Smooth muscle cell (in vitro differentiated cells): Measurements from ENCODE around the gene VASN. TPM values are rescaled to one million over a fixed set of nuclear protein-coding genes. Genes with fewer than 3 reads are reported as not detected.

Experiments used
- DNase-seq: peaks from one replicate; lab custom pipeline; 2025; ENCODE audit not compliant: unreplicated experiment; lab: John Stamatoyannopoulos, UW
- H2AFZ ChIP-seq: fragments of 200-600 bp; sonication (generic); 2 replicates; pipeline ENCODE4 v1.6.0; 2016; ENCODE audit warnings: antibody characterized with exemption, low read depth, mild to moderate bottlenecking
- H3F3A ChIP-seq: fragments of 200-600 bp; sonication (generic); 2 replicates; pipeline ENCODE4 v1.6.0; 2017; ENCODE audit warnings: antibody characterized with exemption, low read depth
- H3K27ac ChIP-seq: fragments of 200-600 bp; sonication (generic); 2 replicates; pipeline ENCODE4 v1.5.1; 2016; ENCODE audit warnings: low read depth, mild to moderate bottlenecking
- H3K27me3 ChIP-seq: fragments of 200-600 bp; sonication (generic); 2 replicates; pipeline ENCODE4 v1.6.1; 2016; ENCODE audit warnings: low read depth, mild to moderate bottlenecking
- H3K36me3 ChIP-seq: fragments of 200-600 bp; sonication (generic); 2 replicates; pipeline ENCODE4 v1.5.1; 2016; ENCODE audit warnings: low read depth
- H3K4me1 ChIP-seq: fragments of 200-600 bp; sonication (generic); 2 replicates; pipeline ENCODE4 v1.5.1; 2016; ENCODE audit warnings: low read depth
- H3K4me2 ChIP-seq: fragments of 200-600 bp; sonication (generic); 2 replicates; pipeline ENCODE4 v1.6.0; 2016; ENCODE audit warnings: mild to moderate bottlenecking
- H3K4me3 ChIP-seq: fragments of 200-600 bp; sonication (generic); 2 replicates; pipeline ENCODE4 v1.5.1; 2016; ENCODE audit warnings: mild to moderate bottlenecking
- H3K79me2 ChIP-seq: fragments of 200-600 bp; sonication (generic); 2 replicates; pipeline ENCODE4 v1.6.0; 2016; ENCODE audit warnings: low read depth, mild to moderate bottlenecking
- H3K9ac ChIP-seq: fragments of 200-600 bp; sonication (generic); 2 replicates; pipeline ENCODE4 v1.6.0; 2016; ENCODE audit warnings: low read depth
- H3K9me3 ChIP-seq: fragments of 200-600 bp; sonication (generic); replicated peaks from 2 replicates; pipeline ENCODE4 v1.5.1; 2016; ENCODE audit warnings: low read depth
- H4K20me1 ChIP-seq: fragments of 200-600 bp; sonication (generic); 2 replicates; pipeline ENCODE4 v1.6.0; 2016; ENCODE audit warnings: low read depth
- CTCF ChIP-seq: fragments of 200-600 bp; sonication (generic); IDR thresholded peaks from 2 replicates; pipeline ENCODE4 v1.5.1; 2017; ENCODE audit warnings: borderline replicate concordance, mild to moderate bottlenecking, antibody characterized with exemption; ENCODE audit not compliant: insufficient read depth, poor library complexity, severe bottlenecking
- WGBS: methylation state at CpG from one replicate; pipeline ENCODE4 v1.1.7; 2016; ENCODE audit warnings: low lambda C conversion rate; 5-methylcytosine and 5-hydroxymethylcytosine counted together
- polyA plus RNA-seq: library from polyadenylated mRNA; unstranded; fragments of >200 nt; fragmentation: Nextera tagmentation; extraction: Ambion mirVana; gene quantifications from 2 replicates; pipeline ENCODE4 v1.2.1, GENCODE V29; 2016
- total RNA-seq: library from RNA; depleted of rRNA; stranded (reverse); fragments of >200 nt; gene quantifications from 2 replicates; pipeline ENCODE4 v1.2.3, GENCODE V29; 2014

Gene VASN
- total and polyA plus RNA-seq, 2 experiments from 2014 or later, result 30.0 to 150 TPM

GRCh38 chr16:4364196-4365013 is 7.2 kb upstream of the VASN start:
- H4K20me1 ChIP-seq, result no peaks in the 10 kb centered on the region
- no peak overlapping the region for H2AFZ ChIP-seq
- H3K27me3 ChIP-seq, result no peaks in the 10 kb centered on the region
- no peaks in the 10 kb centered on the region for H3K4me1 ChIP-seq
- H3K36me3 ChIP-seq, result no peaks in the 10 kb centered on the region
- H3K4me2 ChIP-seq, result no peak overlapping the region
- no peak overlapping the region for H3K27ac ChIP-seq
- no peak for DNase-seq
- H3K79me2 ChIP-seq, result no peaks in the 10 kb centered on the region
- no peak overlapping the region for H3K9ac ChIP-seq
- WGBS, result 91% methylated on average over 30 of the region's 37 CpGs
- H3K4me3 ChIP-seq, result no peak overlapping the region
- no peak for TF ChIP-seq CTCF
- H3K9me3 ChIP-seq, result no peaks in the 10 kb centered on the region
- no peaks in the 10 kb centered on the region for H3F3A ChIP-seq

- H3K9ac ChIP-seq, result no peak overlapping the region
- TF ChIP-seq CTCF, result no peak
- no peaks in the 10 kb centered on the region for H4K20me1 ChIP-seq
- no peak overlapping the region for H2AFZ ChIP-seq
- peaks cover 2% of the 10 kb centered on the region for H3F3A ChIP-seq
- H3K4me2 ChIP-seq, result no peak overlapping the region
- DNase-seq, result no peak
- H3K4me1 ChIP-seq, result no peaks in the 10 kb centered on the region
- 93% methylated on average over 10 of the region's 10 CpGs for WGBS
- H3K79me2 ChIP-seq, result no peaks in the 10 kb centered on the region
- no peak overlapping the region for H3K4me3 ChIP-seq
- H3K27me3 ChIP-seq, result no peaks in the 10 kb centered on the region
- no peaks in the 10 kb centered on the region for H3K36me3 ChIP-seq
- H3K27ac ChIP-seq, result no peak overlapping the region
- H3K9me3 ChIP-seq, result no peaks in the 10 kb centered on the region
These were observed 6.6 kb upstream of the VASN start for GRCh38 chr16:4365014-4365406.

GRCh38 chr16:4365615-4366014 is 6.0 kb upstream of the VASN start:
- Histone ChIP-seq H3F3A (peaks cover 3% of the 10 kb centered on the region), H3K27ac (no peak overlapping the region), H3K9ac (no peak overlapping the region), H3K36me3 (no peaks in the 10 kb centered on the region), H3K4me3 (no peak overlapping the region), H3K27me3 (no peaks in the 10 kb centered on the region), H2AFZ (no peak overlapping the region), H3K79me2 (no peaks in the 10 kb centered on the region), H3K9me3 (no peaks in the 10 kb centered on the region), H3K4me2 (no peak overlapping the region), H4K20me1 (no peaks in the 10 kb centered on the region), H3K4me1 (no peaks in the 10 kb centered on the region)
- no peak for TF ChIP-seq CTCF
- WGBS, result 97% methylated on average over 12 of the region's 12 CpGs
- no peak for DNase-seq

- Histone ChIP-seq H3K9me3 (no peaks in the 10 kb centered on the region), H3K79me2 (no peaks in the 10 kb centered on the region), H3K27me3 (no peaks in the 10 kb centered on the region), H4K20me1 (no peaks in the 10 kb centered on the region), H3K36me3 (no peaks in the 10 kb centered on the region), H3K4me3 (no peak overlapping the region), H3K4me2 (no peak overlapping the region), H3K4me1 (peaks cover under 1% of the 10 kb centered on the region), H3K9ac (no peak overlapping the region), H3K27ac (no peak overlapping the region), H3F3A (peaks cover 3% of the 10 kb centered on the region), H2AFZ (no peak overlapping the region)
- no peak for DNase-seq
- no peak for TF ChIP-seq CTCF
- whole genome bisulfite sequencing, result 94% methylated on average over 13 of the region's 13 CpGs
These were observed 5.6 kb upstream of the VASN start for GRCh38 chr16:4366016-4366415.
